Activated CD8-positive, alpha-beta T cell treated with anti-CD3 and anti-CD28 coated beads, Interleukin-2, amount 10 ng/mL, durations not matched to agents 7 days and 5 days (primary cell): ENCODE data around the gene SLC35D3. TPM values are rescaled to one million over a fixed set of nuclear protein-coding genes. Genes with fewer than 3 reads are reported as not detected.
"Not testable (repeated sequence)": the region's sequence is repeated elsewhere in the genome, so short reads cannot be mapped to it uniquely, and the experiment has no call there.

Experiments
- ATAC-seq: fragments of 150-1000 bp; cut with Tn5 transposase; one replicate; pipeline ENCODE4 v1.10.0; 2021; ENCODE audit warnings: moderate library complexity
- CTCF ChIA-PET: fragments of 350-600 bp; sonication (Branson Sonifier 250); formaldehyde crosslinking; loops from one replicate; lab custom pipeline; 2021; ENCODE audit warnings: antibody characterized with exemption; lab: Charles Lee
- POLR2A ChIA-PET: fragments of 350-600 bp; sonication (Branson Sonifier 250); formaldehyde crosslinking; loops from one replicate; lab custom pipeline; 2021; ENCODE audit warnings: antibody characterized with exemption; lab: Charles Lee
- DNase-seq: peaks from one replicate; pipeline ENCODE4 v3.0.0-alpha.2; 2020
- H3K27ac Mint-ChIP-seq: one replicate; pipeline ENCODE4 v1.8.0; 2021; ENCODE audit warnings: mild to moderate bottlenecking, mixed read lengths
- H3K27me3 Mint-ChIP-seq: one replicate; pipeline ENCODE4 v1.8.0; 2021; ENCODE audit warnings: low read depth, mixed read lengths
- H3K36me3 Mint-ChIP-seq: one replicate; pipeline ENCODE4 v1.8.0; 2021; ENCODE audit warnings: low read depth, mixed read lengths
- H3K4me1 Mint-ChIP-seq: one replicate; pipeline ENCODE4 v1.8.0; 2021; ENCODE audit warnings: low read depth, mixed read lengths
- H3K4me3 Mint-ChIP-seq: one replicate; pipeline ENCODE4 v1.8.0; 2021; ENCODE audit warnings: mild to moderate bottlenecking, mixed read lengths
- H3K9me3 Mint-ChIP-seq: one replicate; pipeline ENCODE4 v1.8.0; 2022; ENCODE audit warnings: mixed read lengths; ENCODE audit not compliant: insufficient read depth
- total RNA-seq, 2 experiments: library from RNA; stranded (reverse); gene quantifications; one replicate each; pipeline ENCODE4 v1.2.3, GENCODE V29; 2021

Gene SLC35D3
- total RNA-seq, 2 experiments from 2014 or later, result not detected

DNA sequence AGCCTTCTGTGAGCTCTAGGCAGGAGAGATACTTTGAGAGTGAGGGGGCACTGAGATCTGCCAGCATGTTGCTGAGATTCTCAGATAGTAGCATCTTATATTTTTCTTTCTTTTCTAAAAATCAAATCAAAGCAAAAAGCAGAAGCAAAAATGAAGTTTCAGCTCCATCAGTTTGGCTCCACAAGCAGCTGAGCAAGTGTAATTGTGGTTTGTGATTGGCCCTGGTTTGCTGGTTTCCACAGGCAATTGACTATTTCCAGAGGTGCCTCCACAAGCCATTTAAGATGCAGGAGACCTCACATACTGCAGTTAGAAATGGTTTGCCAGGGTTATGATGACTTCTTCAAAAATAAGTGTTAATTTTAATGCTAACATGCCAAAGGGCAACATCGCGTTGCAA, 4.3 kb downstream of the SLC35D3 start:
- Mint-ChIP-seq H3K9me3 (no peaks in the 10 kb centered on the region), H3K27ac (no peak overlapping the region), H3K36me3 (no peaks in the 10 kb centered on the region), H3K4me1 (peaks cover 9% of the 10 kb centered on the region), H3K27me3 (peaks cover 50% of the 10 kb centered on the region), H3K4me3 (no peak overlapping the region)
- ChIA-PET POLR2A (no interaction called here), CTCF (interaction anchor here (0.9 to 1.8 kb wide), 3 partner anchors 103 to 282 kb away, joined by 4 to 5 read pairs (median 4); partner anchors contain the start of gene MAP3K5)
- ATAC-seq (no peak), DNase-seq (no peak)

DNA sequence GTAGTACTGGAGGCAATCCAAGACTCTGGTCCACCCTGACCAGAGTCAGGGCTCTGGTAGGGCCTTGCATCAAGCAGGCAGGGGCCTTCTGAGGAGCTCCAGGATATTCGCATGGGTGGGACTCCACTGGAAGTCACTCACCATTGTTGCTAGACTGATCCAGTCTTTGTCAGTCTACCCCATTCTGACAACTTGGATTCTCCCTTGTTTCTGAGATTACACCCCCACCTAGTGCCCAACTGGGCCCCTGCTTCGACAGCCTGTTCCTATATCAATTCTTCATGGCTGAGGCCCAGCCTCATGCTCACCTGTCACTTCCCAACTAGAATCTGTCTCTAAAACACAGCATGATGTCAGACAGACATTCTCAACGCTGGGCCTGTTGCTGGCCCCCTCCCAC, 5.2 kb downstream of the SLC35D3 start:
- POLR2A ChIA-PET, result no interaction called here
- CTCF ChIA-PET, result interaction anchor here (1.8 kb wide), 1 partner anchor 104 kb away, joined by 5 read pairs; no protein-coding TSS in a partner anchor
- peak; percentile 27 for DNase-seq
- Mint-ChIP-seq H3K27me3 (peaks cover 51% of the 10 kb centered on the region), H3K27ac (no peak overlapping the region), H3K4me1 (peaks cover 9% of the 10 kb centered on the region), H3K9me3 (no peaks in the 10 kb centered on the region), H3K4me3 (no peak overlapping the region), H3K36me3 (no peaks in the 10 kb centered on the region)
- no peak for ATAC-seq

DNA sequence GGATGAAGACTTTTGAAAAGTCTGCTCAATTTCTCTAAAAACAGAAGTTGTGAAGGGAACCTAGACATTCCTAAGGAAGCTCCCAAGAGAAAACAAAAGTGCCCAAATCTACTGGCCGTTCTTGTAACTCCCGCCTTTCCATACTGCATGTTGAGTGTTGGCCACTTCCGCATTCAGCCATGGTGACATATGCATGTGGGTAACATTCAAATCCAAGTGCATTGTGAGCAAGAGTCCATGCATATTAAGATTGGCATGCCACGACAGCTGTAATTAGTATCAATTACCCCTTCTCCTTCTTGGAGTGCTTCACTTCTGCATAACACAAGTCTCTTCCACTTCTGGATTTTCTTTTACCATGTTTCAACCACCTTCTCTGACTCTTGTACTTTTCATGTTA, 8.4 kb downstream of the SLC35D3 start:
- ATAC-seq, result no peak
- CTCF ChIA-PET, result no interaction called here
- no peak for DNase-seq
- no peaks in the 10 kb centered on the region for H3K36me3 Mint-ChIP-seq
- H3K27ac Mint-ChIP-seq, result no peak overlapping the region
- H3K9me3 Mint-ChIP-seq, result no peaks in the 10 kb centered on the region
- no peak overlapping the region for H3K4me3 Mint-ChIP-seq
- peaks cover 48% of the 10 kb centered on the region for H3K27me3 Mint-ChIP-seq
- H3K4me1 Mint-ChIP-seq, result no peaks in the 10 kb centered on the region
- POLR2A ChIA-PET, result no interaction called here

DNA sequence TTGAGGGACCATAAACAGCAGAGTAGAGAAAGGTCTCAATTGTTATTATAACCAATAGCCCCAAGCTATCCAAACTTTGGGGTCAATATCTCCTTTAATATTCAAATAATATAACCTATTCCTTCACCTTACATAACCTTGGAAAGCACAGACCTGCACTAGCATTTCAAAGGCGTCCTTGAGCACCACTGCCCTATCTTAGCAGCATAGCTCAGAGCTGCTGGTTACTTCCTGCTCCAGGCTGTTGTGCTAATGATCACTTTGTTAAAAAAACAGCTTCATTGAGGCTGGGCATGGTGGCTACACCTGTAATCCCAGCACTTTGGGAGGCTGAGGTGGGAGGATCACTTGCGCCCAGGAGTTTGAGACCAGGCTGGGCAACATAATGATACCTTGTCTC, 10.5 kb downstream of the SLC35D3 start:
- DNase-seq, result no peak
- Mint-ChIP-seq H3K36me3 (no peaks in the 10 kb centered on the region), H3K27ac (no peak overlapping the region), H3K4me3 (no peak overlapping the region), H3K27me3 (peaks cover 40% of the 10 kb centered on the region), H3K4me1 (no peaks in the 10 kb centered on the region), H3K9me3 (no peaks in the 10 kb centered on the region)
- POLR2A ChIA-PET, result no interaction called here
- ATAC-seq, result no peak
- CTCF ChIA-PET, result no interaction called here

DNA sequence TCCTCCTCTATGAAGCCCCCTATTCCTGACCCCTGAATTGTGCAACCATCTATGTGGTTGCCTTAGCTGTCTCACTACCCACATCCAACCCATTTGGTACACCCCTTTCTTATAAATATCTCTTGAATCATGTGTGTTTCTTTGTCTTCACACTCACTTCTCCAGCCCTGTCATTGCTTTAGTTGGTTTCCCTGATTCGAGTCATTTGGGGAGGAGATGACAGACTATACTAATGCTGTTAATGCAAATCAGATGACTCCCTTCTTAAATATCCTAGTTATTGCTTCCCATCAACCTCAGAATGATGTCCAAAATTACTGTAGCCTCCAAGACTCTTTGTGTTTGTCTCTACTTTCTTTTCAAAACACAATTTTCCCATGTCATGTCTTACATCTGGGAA, 23.0 kb downstream of the SLC35D3 start:
- Mint-ChIP-seq H3K36me3 (no peaks in the 10 kb centered on the region), H3K4me1 (no peaks in the 10 kb centered on the region), H3K27me3 (peaks cover 19% of the 10 kb centered on the region), H3K27ac (no peak overlapping the region), H3K4me3 (no peak overlapping the region), H3K9me3 (peaks cover 4% of the 10 kb centered on the region)
- CTCF ChIA-PET, result no interaction called here
- ATAC-seq, result no peak
- POLR2A ChIA-PET, result no interaction called here
- DNase-seq, result no peak

DNA sequence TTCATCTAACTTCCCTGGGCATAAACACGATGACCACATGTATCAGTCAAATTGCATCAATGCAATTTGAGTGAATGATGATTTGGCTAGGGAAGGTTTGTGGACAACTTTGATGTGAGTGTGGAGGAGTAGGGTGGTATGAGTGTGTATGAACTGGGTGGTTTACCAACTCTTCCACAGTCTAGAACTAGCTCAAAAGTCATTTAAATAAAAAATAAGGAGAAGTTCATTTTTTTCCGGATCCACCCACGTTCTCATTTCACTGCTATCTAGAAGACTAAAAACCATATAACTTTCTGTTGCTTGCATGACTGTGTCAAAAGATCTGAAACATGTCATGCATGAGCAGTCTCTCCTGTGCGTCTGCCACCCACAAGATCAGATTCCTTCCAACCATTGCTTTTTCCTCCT, 23.6 kb downstream of the SLC35D3 start:
- DNase-seq, result no peak
- Mint-ChIP-seq H3K9me3 (peaks cover 4% of the 10 kb centered on the region), H3K36me3 (no peaks in the 10 kb centered on the region), H3K27me3 (peaks cover 19% of the 10 kb centered on the region), H3K27ac (no peak overlapping the region), H3K4me1 (no peaks in the 10 kb centered on the region), H3K4me3 (no peak overlapping the region)
- ATAC-seq, result no peak
- ChIA-PET POLR2A (no interaction called here), CTCF (no interaction called here)

DNA sequence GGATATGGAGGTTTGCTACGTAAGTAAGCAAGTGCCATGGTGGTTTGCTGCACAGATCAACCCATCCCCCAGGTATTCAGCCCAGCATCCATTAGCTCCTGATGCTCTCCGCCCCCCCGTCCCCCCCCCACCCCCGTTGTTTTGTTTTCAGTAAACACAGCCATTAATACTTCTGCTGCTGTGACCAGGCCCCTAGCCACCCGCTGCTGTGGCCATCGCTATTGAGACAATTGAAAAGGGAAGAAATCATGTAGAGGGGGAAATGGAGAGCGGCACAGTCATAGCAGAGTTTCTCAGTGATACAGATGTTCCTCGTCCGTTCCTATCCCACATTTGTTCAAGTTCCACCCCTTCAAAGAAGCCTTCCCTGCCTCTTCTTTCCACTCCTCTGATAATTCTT, 24.9 kb downstream of the SLC35D3 start:
- H3K27me3 Mint-ChIP-seq, result peaks cover 19% of the 10 kb centered on the region
- no peaks in the 10 kb centered on the region for H3K9me3 Mint-ChIP-seq
- no peaks in the 10 kb centered on the region for H3K4me1 Mint-ChIP-seq
- no peak overlapping the region for H3K27ac Mint-ChIP-seq
- no peak for DNase-seq
- ChIA-PET CTCF (no interaction called here), POLR2A (no interaction called here)
- no peaks in the 10 kb centered on the region for H3K36me3 Mint-ChIP-seq
- no peak for ATAC-seq
- H3K4me3 Mint-ChIP-seq, result no peak overlapping the region

DNA sequence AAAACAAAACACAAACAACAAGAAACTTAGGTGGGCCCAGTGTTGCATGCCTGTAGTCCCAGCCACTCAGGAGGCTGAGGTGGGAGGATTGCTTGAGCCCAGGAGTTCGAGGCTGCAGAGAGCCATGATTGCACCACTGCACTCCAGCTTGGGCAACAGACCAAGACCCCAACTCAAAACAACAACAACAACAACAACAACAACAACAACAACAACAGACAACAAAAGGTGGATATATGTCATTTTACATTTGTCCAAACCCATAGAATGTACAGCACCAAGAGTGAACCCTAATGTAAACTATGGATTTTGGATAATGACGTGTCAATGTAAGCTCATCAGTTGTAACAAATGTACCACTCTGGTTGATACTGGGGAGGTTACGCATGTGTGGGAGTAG, 27.9 kb downstream of the SLC35D3 start:
- CTCF ChIA-PET, POLR2A ChIA-PET: not testable (repeated sequence)

DNA sequence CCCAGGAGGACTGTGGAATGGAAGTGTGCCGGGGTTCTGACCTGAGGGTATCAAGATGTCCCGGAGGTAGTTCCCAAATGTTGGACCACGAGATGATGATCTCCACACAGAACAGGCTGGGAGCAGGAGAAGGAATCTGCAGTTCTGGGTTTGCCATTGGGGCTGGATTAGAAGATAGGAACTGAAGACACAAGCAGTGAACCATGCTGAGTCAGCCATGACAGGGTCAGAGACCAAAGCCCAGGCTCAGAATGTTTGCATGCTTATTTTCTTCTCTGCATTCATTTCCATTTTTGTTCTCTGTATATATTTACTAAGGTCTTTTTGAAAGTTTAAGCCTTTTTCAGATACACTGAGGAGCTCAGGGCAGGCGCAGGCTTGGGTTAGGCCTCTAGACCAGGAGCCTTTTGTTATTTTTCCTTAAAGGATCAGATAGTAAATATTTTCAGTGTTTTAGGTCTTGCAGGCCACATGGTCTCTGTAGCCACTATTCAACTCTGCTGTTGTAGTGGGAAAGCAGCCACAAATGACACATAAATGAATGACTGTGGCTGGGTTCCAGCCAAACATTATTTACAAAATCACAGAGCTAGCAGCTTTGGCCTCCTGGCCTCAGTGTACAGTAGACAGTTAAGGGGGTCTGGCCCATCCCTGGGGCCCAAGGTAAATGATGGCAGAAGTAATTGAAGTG, 28.5 kb downstream of the SLC35D3 start:
- Mint-ChIP-seq H3K27me3 (peaks cover 31% of the 10 kb centered on the region), H3K4me1 (no peaks in the 10 kb centered on the region), H3K9me3 (no peaks in the 10 kb centered on the region), H3K27ac (no peak overlapping the region), H3K36me3 (no peaks in the 10 kb centered on the region), H3K4me3 (no peak overlapping the region)
- CTCF ChIA-PET, result no interaction called here
- POLR2A ChIA-PET, result no interaction called here
- no peak for DNase-seq
- no peak for ATAC-seq

More for the DNA sequence above, 27.9 kb downstream of the SLC35D3 start:
- H3K4me1 Mint-ChIP-seq, H3K4me3 Mint-ChIP-seq, H3K27ac Mint-ChIP-seq, H3K36me3 Mint-ChIP-seq, H3K9me3 Mint-ChIP-seq, DNase-seq, ATAC-seq: not testable (repeated sequence)
- H3K27me3 Mint-ChIP-seq, result peaks cover 26% of the 10 kb centered on the region

DNA sequence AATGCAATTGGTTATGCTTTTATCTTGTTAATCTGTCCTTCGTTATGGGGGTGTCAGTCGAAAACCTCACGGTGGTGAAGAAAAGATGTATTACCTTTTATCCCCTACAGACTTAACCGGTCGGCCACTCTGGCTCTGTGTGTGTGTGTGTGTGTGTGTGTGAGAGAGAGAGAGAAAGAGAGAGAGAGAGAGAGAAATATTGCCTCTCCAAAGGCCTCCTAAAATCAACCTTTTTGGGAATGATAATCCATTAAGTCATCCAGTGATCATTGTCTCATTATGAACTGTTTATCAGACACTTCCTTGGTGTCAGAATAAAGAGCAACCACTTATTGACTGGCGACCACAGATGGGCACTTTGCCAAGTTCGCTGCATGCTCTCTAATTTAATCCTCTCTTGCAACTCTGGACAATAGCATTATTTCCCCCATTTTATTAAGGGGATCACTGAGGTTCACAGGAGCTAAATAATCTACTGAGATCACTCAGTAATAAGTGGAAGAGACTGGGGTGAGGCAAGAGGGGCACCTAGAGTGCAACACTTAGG, 30.7 kb downstream of the SLC35D3 start:
- ATAC-seq, result no peak
- H3K4me1 Mint-ChIP-seq, result peaks cover 7% of the 10 kb centered on the region

DNA sequence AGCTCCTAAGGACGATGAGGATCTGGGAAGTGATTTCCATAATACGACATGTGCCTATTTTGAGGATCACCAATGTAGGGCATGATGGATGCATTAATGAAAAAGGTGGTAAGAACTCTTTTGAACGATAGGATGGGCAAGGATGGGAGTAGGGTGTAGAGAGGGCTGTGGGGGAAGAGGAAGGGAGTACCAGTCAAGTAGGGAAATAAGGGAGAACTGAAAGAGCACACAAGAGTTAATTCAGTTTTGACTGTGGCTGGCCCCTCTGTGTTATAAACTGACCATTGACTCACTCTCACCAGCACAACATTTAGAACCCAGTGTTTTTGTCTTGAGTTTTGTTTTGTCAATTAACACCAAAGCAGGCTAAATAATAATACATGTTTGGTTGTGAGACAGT, 33.0 kb downstream of the SLC35D3 start:
- DNase-seq (no peak), ATAC-seq (no peak)
- ChIA-PET CTCF (no interaction called here), POLR2A (no interaction called here)
- Mint-ChIP-seq H3K4me1 (peaks cover 7% of the 10 kb centered on the region), H3K27ac (no peak overlapping the region), H3K9me3 (no peaks in the 10 kb centered on the region), H3K4me3 (no peak overlapping the region), H3K27me3 (peaks cover 25% of the 10 kb centered on the region), H3K36me3 (no peaks in the 10 kb centered on the region)

More for the DNA sequence above, 30.7 kb downstream of the SLC35D3 start:
- ChIA-PET POLR2A (no interaction called here), CTCF (no interaction called here)
- no peak overlapping the region for H3K4me3 Mint-ChIP-seq
- H3K27me3 Mint-ChIP-seq, result peaks cover 32% of the 10 kb centered on the region
- H3K36me3 Mint-ChIP-seq, result no peaks in the 10 kb centered on the region
- H3K27ac Mint-ChIP-seq, result no peak overlapping the region
- DNase-seq, result no peak
- H3K9me3 Mint-ChIP-seq, result no peaks in the 10 kb centered on the region

DNA sequence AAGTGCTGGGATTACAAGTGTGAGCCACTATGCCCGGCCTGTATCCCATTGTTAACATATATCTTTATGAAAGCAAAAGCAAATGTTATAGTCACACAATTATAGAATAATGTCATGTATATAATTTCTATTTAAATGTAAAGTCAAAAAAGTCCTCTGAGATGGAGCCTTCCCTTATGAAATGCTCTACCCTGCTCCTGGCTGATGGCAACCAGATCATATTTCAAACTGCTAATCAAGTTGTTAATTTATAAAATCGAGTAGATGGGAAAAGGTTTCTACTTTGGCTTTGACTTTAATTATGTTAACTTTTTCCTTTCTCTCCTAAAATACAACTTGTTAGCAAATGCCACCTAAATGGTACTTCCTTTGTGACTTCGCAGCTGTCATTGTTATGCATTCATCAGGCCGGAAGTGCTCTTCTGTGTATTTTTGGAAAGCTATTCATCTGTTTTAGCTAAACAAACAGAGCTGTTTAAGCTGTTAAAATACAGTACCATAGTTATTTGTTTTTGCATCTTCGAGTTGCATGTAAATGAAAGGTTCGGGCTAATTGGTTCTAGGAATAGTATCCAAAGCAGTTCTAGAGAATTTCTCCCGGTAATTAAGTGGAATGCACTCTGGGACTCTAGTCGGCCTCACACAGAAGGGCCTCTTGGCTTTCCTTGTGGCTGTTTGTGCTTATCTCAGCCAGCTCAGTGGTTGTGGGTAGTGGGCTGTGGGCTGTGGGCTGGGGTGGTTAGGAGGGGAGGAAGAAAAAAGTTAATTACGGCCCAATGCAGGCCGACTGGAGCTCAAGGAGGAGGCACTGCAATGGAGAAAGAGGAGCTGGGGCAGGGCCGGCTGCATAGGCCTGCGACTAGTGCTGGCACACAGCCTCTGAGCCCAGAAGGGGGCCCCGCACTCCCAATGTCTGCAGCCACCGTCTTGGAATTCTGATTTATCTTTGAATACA, 34.8 kb downstream of the SLC35D3 start:
- Mint-ChIP-seq H3K27me3 (peaks cover 27% of the 10 kb centered on the region), H3K4me1 (peaks cover 7% of the 10 kb centered on the region), H3K9me3 (no peaks in the 10 kb centered on the region), H3K4me3 (no peak overlapping the region), H3K36me3 (no peaks in the 10 kb centered on the region), H3K27ac (no peak overlapping the region)
- POLR2A ChIA-PET, result no interaction called here
- no peak for ATAC-seq
- CTCF ChIA-PET, result interaction anchor here (1.0 kb wide), 1 partner anchor 312 kb away, joined by 3 read pairs; no protein-coding TSS in a partner anchor
- no peak for DNase-seq
